ENCODE results near the gene TMEM11.

Gene TMEM11

GRCh38 chr17:21167303-21167702 lies 46.7 kb downstream of the TMEM11 start:
- ChIA-PET CTCF (no interaction called here), POLR2A (ENCODE audit: low non-redundant PET) (no interaction called here)
- no peak for TF ChIP-seq CTCF (conservative IDR thresholded peaks at IDR 0.05; ENCODE audit: low read depth)
- DNase-seq (ENCODE audit: low spot score) = no peak
- no peak overlapping the region for H3K27ac ChIP-seq

GRCh38 chr17:21166595-21167210 lies 47.3 kb downstream of the TMEM11 start:
- no peak for TF ChIP-seq CTCF (conservative IDR thresholded peaks at IDR 0.05; ENCODE audit: low read depth)
- no peak for DNase-seq (ENCODE audit: low spot score)
- POLR2A ChIA-PET (ENCODE audit: low non-redundant PET) = no interaction called here
- H3K27ac ChIP-seq = no peak overlapping the region
- CTCF ChIA-PET = no interaction called here

GRCh38 chr17:21165922-21166594 lies 47.9 kb downstream of the TMEM11 start:
- ChIA-PET CTCF (interaction anchor here (0.6 kb wide), 1 partner anchor 11 kb away, joined by 7 read pairs; no protein-coding TSS in a partner anchor), POLR2A (ENCODE audit: low non-redundant PET) (no interaction called here)
- no peak for DNase-seq (ENCODE audit: low spot score)
- H3K27ac ChIP-seq = no peak overlapping the region
- TF ChIP-seq CTCF (conservative IDR thresholded peaks at IDR 0.05; ENCODE audit: low read depth) = no peak

GRCh38 chr17:21164620-21165019 lies 49.3 kb downstream of the TMEM11 start:
- DNase-seq (ENCODE audit: low spot score) = no peak
- no peak overlapping the region for H3K27ac ChIP-seq
- POLR2A ChIA-PET (ENCODE audit: low non-redundant PET) = no interaction called here
- CTCF ChIA-PET = no interaction called here
- TF ChIP-seq CTCF (conservative IDR thresholded peaks at IDR 0.05; ENCODE audit: low read depth) = no peak

GRCh38 chr17:21164216-21164615 lies 49.7 kb downstream of the TMEM11 start:
- DNase-seq (ENCODE audit: low spot score) = no peak
- POLR2A ChIA-PET (ENCODE audit: low non-redundant PET) = no interaction called here
- no peak for TF ChIP-seq CTCF (conservative IDR thresholded peaks at IDR 0.05; ENCODE audit: low read depth)
- CTCF ChIA-PET = no interaction called here
- no peak overlapping the region for H3K27ac ChIP-seq

- H3K27ac ChIP-seq = no peak overlapping the region
These were observed 50.9 kb downstream of the TMEM11 start for GRCh38 chr17:21163101-21163500.

More at GRCh38 chr17:21163101-21163500, 50.9 kb downstream of the TMEM11 start:
- CTCF ChIA-PET = no interaction called here
- DNase-seq (ENCODE audit: low spot score) = no peak
- POLR2A ChIA-PET (ENCODE audit: low non-redundant PET) = no interaction called here
- TF ChIP-seq CTCF (conservative IDR thresholded peaks at IDR 0.05; ENCODE audit: low read depth) = no peak

All from RWPE1 (cell line).